ENCODE results near the gene GLI1.

DNA sequence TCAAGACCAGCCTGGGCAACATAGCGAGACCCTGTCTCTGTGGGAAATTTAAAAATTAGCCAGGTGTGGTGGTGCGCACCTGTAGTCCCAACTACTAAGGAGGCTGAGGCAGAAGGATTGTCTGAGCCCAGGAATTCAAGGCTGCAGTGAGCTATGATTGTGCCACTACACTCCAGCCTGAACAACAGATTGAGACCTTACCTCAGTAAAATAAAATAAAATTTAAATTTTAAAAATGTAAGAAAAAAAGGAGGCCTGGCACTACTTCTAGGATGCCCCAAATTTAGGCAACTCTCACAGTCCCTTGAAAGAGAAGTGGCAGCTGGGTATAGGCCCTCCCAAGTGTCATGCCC is 5.4 kb upstream of the GLI1 start:
- TF ChIP-seq, protein P1, sequence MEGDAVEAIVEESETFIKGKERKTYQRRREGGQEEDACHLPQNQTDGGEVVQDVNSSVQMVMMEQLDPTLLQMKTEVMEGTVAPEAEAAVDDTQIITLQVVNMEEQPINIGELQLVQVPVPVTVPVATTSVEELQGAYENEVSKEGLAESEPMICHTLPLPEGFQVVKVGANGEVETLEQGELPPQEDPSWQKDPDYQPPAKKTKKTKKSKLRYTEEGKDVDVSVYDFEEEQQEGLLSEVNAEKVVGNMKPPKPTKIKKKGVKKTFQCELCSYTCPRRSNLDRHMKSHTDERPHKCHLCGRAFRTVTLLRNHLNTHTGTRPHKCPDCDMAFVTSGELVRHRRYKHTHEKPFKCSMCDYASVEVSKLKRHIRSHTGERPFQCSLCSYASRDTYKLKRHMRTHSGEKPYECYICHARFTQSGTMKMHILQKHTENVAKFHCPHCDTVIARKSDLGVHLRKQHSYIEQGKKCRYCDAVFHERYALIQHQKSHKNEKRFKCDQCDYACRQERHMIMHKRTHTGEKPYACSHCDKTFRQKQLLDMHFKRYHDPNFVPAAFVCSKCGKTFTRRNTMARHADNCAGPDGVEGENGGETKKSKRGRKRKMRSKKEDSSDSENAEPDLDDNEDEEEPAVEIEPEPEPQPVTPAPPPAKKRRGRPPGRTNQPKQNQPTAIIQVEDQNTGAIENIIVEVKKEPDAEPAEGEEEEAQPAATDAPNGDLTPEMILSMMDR (IDR thresholded peaks at IDR 0.05 in 8 of 11, conservative IDR thresholded peaks at IDR 0.05 in 3 of 11): no peak
- TF ChIP-seq POLR2A (IDR thresholded peaks at IDR 0.05) (no peak), POLR2AphosphoS5 (IDR thresholded peaks at IDR 0.05) (no peak)
